Kidney epithelial cell (primary cell): ENCODE measurements around the gene MTUS2. TPM values are rescaled to one million over a fixed set of nuclear protein-coding genes. Genes with fewer than 3 reads are reported as not detected.
"Not testable (repeated sequence)": the region's sequence is repeated elsewhere in the genome, so short reads cannot be mapped to it uniquely, and the experiment has no call there.

Experiments used
- DNase-seq: peaks from one replicate; pipeline ENCODE4 v3.0.0-alpha.2; 2010; ENCODE audit warnings: low read depth
- H3K27me3 ChIP-seq: 2 replicates; pipeline ENCODE4 v1.6.0; 2011; ENCODE audit warnings: low read length; ENCODE audit not compliant: control insufficient read depth, insufficient read depth
- H3K36me3 ChIP-seq: 2 replicates; pipeline ENCODE4 v1.5.1; 2011; ENCODE audit warnings: low read length; ENCODE audit not compliant: control insufficient read depth, insufficient read depth
- H3K4me3 ChIP-seq: 2 replicates; pipeline ENCODE4 v1.5.1; 2011; ENCODE audit warnings: low read depth, mild to moderate bottlenecking, control low read depth, low read length
- CTCF ChIP-seq: IDR thresholded peaks from 2 replicates; pipeline ENCODE4 v1.5.1; 2011; ENCODE audit warnings: mild to moderate bottlenecking, moderate library complexity, low read length, control low read depth, inconsistent platforms; ENCODE audit not compliant: insufficient read depth, poor library complexity, severe bottlenecking
- total RNA-seq: library from RNA; depleted of rRNA; stranded (reverse); fragments of >200 nt; gene quantifications from 2 replicates; pipeline ENCODE4 v1.2.3, GENCODE V29; 2015

MTUS2 gene
- total RNA-seq, 1 donor from 2014 or later = 0.25 TPM

DNA sequence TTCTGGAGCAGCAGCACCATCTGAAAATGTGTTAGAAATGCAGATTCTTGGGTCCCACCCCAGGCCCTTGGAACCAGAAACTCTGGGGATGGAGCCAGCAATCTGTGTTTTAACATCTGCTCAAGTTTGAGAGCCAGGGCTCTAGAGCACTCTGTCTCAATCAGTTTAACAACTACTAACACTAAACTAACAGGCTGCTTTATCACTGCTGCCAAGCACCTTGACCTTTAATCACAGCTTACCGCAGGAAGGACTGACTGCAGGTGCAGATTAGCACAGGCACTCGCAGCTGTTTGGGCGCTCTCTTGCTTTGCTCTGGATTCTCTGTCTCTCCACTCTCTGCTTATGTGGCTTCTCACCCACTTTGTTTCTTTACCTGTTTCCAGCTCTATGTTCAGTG lies 163.5 kb downstream of the MTUS2 start:
- Histone ChIP-seq H3K4me3 (no peak overlapping the region), H3K27me3 (no peaks in the 10 kb centered on the region), H3K36me3 (no peaks in the 10 kb centered on the region)
- no peak for DNase-seq
- no peak for TF ChIP-seq CTCF

DNA sequence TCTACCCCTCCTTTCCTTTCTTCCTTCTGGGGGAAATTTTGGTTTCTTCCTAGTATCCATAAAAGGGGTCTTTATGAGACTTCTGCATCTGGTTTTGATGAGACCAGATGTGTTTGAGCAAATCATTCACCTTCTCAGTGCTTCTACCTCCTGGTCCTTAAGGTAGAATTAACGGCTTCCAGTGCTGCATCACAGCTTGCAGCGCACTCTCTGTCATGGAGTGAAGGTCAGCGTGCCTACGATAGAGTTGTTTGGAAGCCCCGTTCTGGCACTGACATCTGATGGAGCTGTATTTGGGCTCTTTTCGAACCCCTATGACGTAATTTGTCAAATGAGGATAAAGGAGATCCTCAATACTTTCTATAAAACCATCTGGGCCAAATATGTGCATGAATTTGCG lies 164.2 kb downstream of the MTUS2 start:
- H3K27me3 ChIP-seq = no peaks in the 10 kb centered on the region
- no peak overlapping the region for H3K4me3 ChIP-seq
- DNase-seq = no peak
- no peaks in the 10 kb centered on the region for H3K36me3 ChIP-seq
- no peak for TF ChIP-seq CTCF

DNA sequence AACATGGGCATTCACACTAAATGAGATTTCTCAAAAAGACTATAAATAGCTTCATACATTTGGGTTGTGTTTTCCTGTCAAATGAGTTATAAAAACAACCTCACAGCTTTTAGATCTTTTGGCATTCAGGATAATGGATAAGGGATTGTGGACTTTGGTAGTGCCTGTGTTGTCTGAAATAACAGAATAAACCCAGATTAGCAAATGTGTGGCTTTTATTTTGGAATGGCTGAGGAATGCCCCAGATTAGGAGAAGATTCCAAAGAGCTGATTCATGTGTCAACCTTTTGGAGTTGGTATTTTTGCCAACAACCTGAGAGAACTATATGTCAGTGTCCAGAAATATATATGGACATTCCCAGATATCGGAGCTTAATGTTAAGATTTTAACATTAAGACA lies 164.7 kb downstream of the MTUS2 start:
- no peak for DNase-seq
- H3K36me3 ChIP-seq = no peaks in the 10 kb centered on the region
- no peak for TF ChIP-seq CTCF

GRCh38 chr13:28990378-28990777 lies 170.2 kb downstream of the MTUS2 start:
- not testable (repeated sequence) for H3K27me3 ChIP-seq, H3K4me3 ChIP-seq, DNase-seq, H3K36me3 ChIP-seq

More for the DNA sequence above, 164.7 kb downstream of the MTUS2 start:
- no peaks in the 10 kb centered on the region for H3K27me3 ChIP-seq
- H3K4me3 ChIP-seq = no peak overlapping the region

DNA sequence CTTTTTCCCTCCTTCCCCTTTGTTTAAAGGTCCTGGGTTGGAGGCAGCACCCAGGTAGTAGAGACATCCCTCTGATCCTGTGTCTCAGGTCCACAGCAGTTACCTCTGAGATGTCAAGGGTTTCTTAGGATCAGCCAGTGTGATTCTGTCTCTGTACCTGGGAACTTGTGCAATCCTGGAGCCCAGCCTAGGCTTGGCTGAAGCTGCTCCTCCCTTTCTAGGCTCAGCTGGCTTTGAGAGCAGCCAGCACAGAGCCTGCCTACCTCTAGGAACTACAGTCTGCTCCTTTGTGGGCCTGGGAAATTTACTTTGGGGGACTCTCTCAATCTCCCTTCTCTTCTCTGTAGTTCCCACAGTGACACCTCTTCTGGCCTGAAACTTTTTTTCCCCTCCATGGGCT lies 171.6 kb downstream of the MTUS2 start:
- Histone ChIP-seq H3K4me3 (no peak overlapping the region), H3K27me3 (no peaks in the 10 kb centered on the region), H3K36me3 (no peaks in the 10 kb centered on the region)
- TF ChIP-seq CTCF = no peak
- DNase-seq = no peak

DNA sequence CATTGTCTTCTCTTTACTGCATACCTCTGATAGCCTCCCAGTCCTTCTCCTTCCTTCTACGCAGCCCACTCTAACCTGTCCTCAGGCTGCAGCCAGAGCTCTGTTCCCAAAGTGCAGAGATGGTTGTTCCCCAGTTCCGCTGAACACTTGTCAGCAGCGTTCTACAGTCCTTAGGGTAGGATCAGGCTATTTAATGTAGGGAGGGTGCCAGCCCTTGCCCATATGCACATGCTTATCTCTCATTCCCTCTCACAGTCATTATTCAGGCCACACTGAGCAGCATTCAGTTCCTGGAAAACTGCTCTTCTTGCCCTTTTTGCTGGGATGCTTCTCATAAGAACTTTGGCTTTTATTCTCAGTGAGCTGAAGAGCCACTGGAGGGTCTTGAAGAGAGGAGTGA lies 180.7 kb downstream of the MTUS2 start:
- TF ChIP-seq CTCF = no peak
- DNase-seq = no peak
- no peak overlapping the region for H3K4me3 ChIP-seq
- H3K36me3 ChIP-seq = no peaks in the 10 kb centered on the region
- no peaks in the 10 kb centered on the region for H3K27me3 ChIP-seq
